CD4-positive, alpha-beta T cell (primary cell): ENCODE measurements around the gene B3GALT6. TPM values are rescaled to one million over a fixed set of nuclear protein-coding genes. Genes with fewer than 3 reads are reported as not detected.

Experiments used
- ATAC-seq: fragments of 200-7000 bp; cut with Tn5 transposase; one replicate; pipeline ENCODE4 v1.10.0; 2022; ENCODE audit warnings: mild to moderate bottlenecking; ENCODE audit not compliant: poor library complexity
- CTCF ChIA-PET: fragments of 350-600 bp; sonication (Branson Sonifier 250); formaldehyde crosslinking; loops from one replicate; lab custom pipeline; 2021; ENCODE audit warnings: antibody characterized with exemption, inconsistent platforms; lab: Charles Lee
- POLR2A ChIA-PET: fragments of 350-600 bp; sonication (Branson Sonifier 250); formaldehyde crosslinking; loops from one replicate; lab custom pipeline; 2021; ENCODE audit warnings: antibody characterized with exemption, inconsistent platforms; lab: Charles Lee
- DNase-seq, 14 experiments: peaks; one replicate each; pipeline ENCODE4 v3.0.0-alpha.2; 2013 to 2020; ENCODE audit warnings: mixed read lengths in 2 of 14
- H3K27ac ChIP-seq, 2 donors: one replicate each; pipeline versions ENCODE4 v1.5.1 to v1.7.0; 2013; ENCODE audit warnings: low read length in 2 of 2, low read depth in 1 of 2, mild to moderate bottlenecking in 1 of 2
- H3K27me3 ChIP-seq, 2 experiments: 1 replicate in 1 of 2; 2 replicates in 1 of 2; pipeline versions ENCODE4 v1.6.1 to v1.7.0; 2013; ENCODE audit warnings: low read length in 2 of 2, control low read depth in 1 of 2, mild to moderate bottlenecking in 1 of 2, moderate library complexity in 1 of 2; ENCODE audit not compliant: insufficient read depth in 2 of 2, control insufficient read depth in 1 of 2
- H3K36me3 ChIP-seq: one replicate; pipeline ENCODE4 v1.6.1; 2013; ENCODE audit warnings: low read length, control low read depth; ENCODE audit not compliant: insufficient read depth
- H3K4me1 ChIP-seq: one replicate; pipeline ENCODE4 v1.6.1; 2013; ENCODE audit warnings: low read length, control low read depth; ENCODE audit not compliant: insufficient read depth
- H3K4me3 ChIP-seq: one replicate; pipeline ENCODE4 v1.5.1; 2013; ENCODE audit warnings: mild to moderate bottlenecking, low read length, moderate library complexity
- H3K9me3 ChIP-seq, 2 experiments: 1 replicate in 1 of 2; 2 replicates in 1 of 2; pipeline versions ENCODE4 v1.6.1 to v1.7.0; 2013; ENCODE audit warnings: low read length in 2 of 2, mild to moderate bottlenecking in 2 of 2, control low read depth in 1 of 2, moderate library complexity in 1 of 2; ENCODE audit not compliant: control insufficient read depth in 1 of 2, insufficient read depth in 1 of 2
- H3K27ac Mint-ChIP-seq: one replicate; pipeline ENCODE4 v1.8.0; 2020; ENCODE audit warnings: mixed read lengths
- H3K27me3 Mint-ChIP-seq: one replicate; pipeline ENCODE4 v1.8.0; 2021; ENCODE audit warnings: mixed read lengths
- H3K36me3 Mint-ChIP-seq: one replicate; pipeline ENCODE4 v1.8.0; 2021; ENCODE audit warnings: low read depth, mixed read lengths
- H3K4me1 Mint-ChIP-seq: one replicate; pipeline ENCODE4 v1.8.0; 2021; ENCODE audit warnings: low read depth, mixed read lengths
- H3K4me3 Mint-ChIP-seq: one replicate; pipeline ENCODE4 v1.8.0; 2020; ENCODE audit warnings: mild to moderate bottlenecking, mixed read lengths
- H3K9me3 Mint-ChIP-seq: one replicate; pipeline ENCODE4 v1.8.0; 2020; ENCODE audit warnings: mixed read lengths
- CTCF ChIP-seq: fragments of 200-600 bp; IDR thresholded peaks from one replicate; pipeline ENCODE4 v1.8.0; 2022; ENCODE audit warnings: antibody characterized with exemption, mild to moderate bottlenecking
- intact Hi-C, 2 experiments: fragments of 100-400 bp; cut with DNase I in 1 of 2; cut with micrococcal nuclease in 1 of 2; formaldehyde crosslinking; loops; one replicate each; pipeline versions ENCODE4 v1.15.1 to v1.9.0; 2023 to 2025; cut with DNase I, micrococcal nuclease
- total RNA-seq, 174 experiments: library from RNA in 2 of 174; stranded (reverse) in 2 of 174; gene quantifications; one replicate each; pipeline ENCODE4 v1.2.3 and lab custom pipeline; 2021 to 2026

Gene B3GALT6
- total RNA-seq, 2 experiments from 2014 or later: 4.9 to 5.1 TPM

DNA sequence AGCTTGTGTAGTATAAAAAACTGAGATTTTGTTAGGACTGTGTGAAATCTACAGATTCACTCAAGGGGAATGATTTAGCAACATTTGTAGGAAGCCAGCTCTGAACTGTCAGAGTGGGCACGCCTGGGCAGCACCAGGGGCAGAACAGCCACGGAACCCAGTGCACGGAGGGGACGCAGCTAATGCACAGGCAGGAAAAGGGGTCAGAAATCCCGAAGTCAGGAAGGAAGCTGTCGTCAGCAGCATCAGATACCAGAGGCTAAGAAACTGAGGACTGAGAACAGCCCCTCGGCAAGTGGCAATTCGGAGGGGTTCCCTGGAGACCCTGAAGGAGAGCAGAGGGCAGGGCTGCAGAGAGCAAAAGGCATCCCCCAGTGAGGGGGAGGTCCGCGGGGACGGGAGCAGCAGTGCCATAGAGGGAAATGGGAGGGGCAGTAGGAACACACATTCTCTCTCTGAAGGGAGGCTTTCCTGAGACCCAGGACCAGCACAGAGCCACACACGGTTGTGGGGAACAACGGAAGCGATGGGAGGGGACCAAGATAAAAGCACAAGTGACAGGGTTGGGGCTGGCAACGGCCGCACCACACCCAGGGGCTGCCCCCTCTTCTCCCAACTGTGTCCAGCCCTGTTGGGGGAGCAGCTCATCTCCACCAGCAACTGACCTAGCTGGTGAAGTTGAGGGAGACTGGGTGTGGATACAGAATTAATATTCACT lies 29.0 kb downstream of the B3GALT6 start:
- no peak overlapping the region for H3K4me3 ChIP-seq
- H3K9me3 ChIP-seq: no peaks in the 10 kb centered on the region
- H3K27ac Mint-ChIP-seq: peak overlapping the region; percentile 39
- peak overlapping the region; percentile 27 for H3K4me3 Mint-ChIP-seq
- peak overlapping the region in 1 of 2 donors; percentile 9 for H3K27ac ChIP-seq
- TF ChIP-seq CTCF: no peak
- peaks cover 62% of the 10 kb centered on the region for H3K36me3 ChIP-seq
- intact Hi-C loops: no loop called here
- H3K4me1 ChIP-seq: peaks cover 18% of the 10 kb centered on the region
- no peaks in the 10 kb centered on the region for H3K27me3 ChIP-seq
- peaks cover 13% of the 10 kb centered on the region for H3K4me1 Mint-ChIP-seq
- H3K27me3 Mint-ChIP-seq: no peaks in the 10 kb centered on the region
- ATAC-seq (peak; percentile 39), DNase-seq (peak in 2 of 14 experiments; percentile 28 to 29)
- ChIA-PET POLR2A (no interaction called here), CTCF (interaction anchor here (1.0 to 1.6 kb wide), 2 partner anchors 13 to 139 kb away, joined by 3 to 4 read pairs; partner anchors contain the start of gene UBE2J2)
- peaks cover 71% of the 10 kb centered on the region for H3K36me3 Mint-ChIP-seq
- H3K9me3 Mint-ChIP-seq: no peaks in the 10 kb centered on the region

GRCh38 chr1:1262071-1262470 lies 30.0 kb downstream of the B3GALT6 start:
- CTCF ChIA-PET: interaction anchor here (1.6 kb wide), 1 partner anchor 140 kb away, joined by 4 read pairs; no protein-coding TSS in a partner anchor
- no peak overlapping the region for H3K27ac Mint-ChIP-seq
- H3K4me1 Mint-ChIP-seq: peaks cover 13% of the 10 kb centered on the region
- H3K36me3 ChIP-seq: peaks cover 54% of the 10 kb centered on the region
- H3K4me1 ChIP-seq: peaks cover 18% of the 10 kb centered on the region
- POLR2A ChIA-PET: no interaction called here
- H3K4me3 Mint-ChIP-seq: no peak overlapping the region
- H3K9me3 ChIP-seq: no peaks in the 10 kb centered on the region
- H3K27me3 ChIP-seq: no peaks in the 10 kb centered on the region
- H3K4me3 ChIP-seq: no peak overlapping the region
- no peaks in the 10 kb centered on the region for H3K27me3 Mint-ChIP-seq
- peaks cover 68% of the 10 kb centered on the region for H3K36me3 Mint-ChIP-seq
- no peak for DNase-seq
- TF ChIP-seq CTCF: no peak
- intact Hi-C loops: no loop called here
- no peak overlapping the region for H3K27ac ChIP-seq
- ATAC-seq: no peak
- H3K9me3 Mint-ChIP-seq: no peaks in the 10 kb centered on the region

- ChIA-PET CTCF (no interaction called here), POLR2A (no interaction called here)
- Mint-ChIP-seq H3K9me3 (no peaks in the 10 kb centered on the region), H3K27me3 (no peaks in the 10 kb centered on the region), H3K36me3 (peaks cover 71% of the 10 kb centered on the region), H3K27ac (no peak overlapping the region), H3K4me1 (peaks cover 13% of the 10 kb centered on the region), H3K4me3 (no peak overlapping the region)
- Histone ChIP-seq H3K4me1 (peaks cover 19% of the 10 kb centered on the region), H3K27me3 (no peaks in the 10 kb centered on the region), H3K36me3 (peaks cover 59% of the 10 kb centered on the region), H3K4me3 (no peak overlapping the region), H3K9me3 (no peaks in the 10 kb centered on the region), H3K27ac (no peak overlapping the region)
- ATAC-seq: no peak
- no peak for DNase-seq
- intact Hi-C loops: no loop called here
- TF ChIP-seq CTCF: no peak
These were observed 30.7 kb downstream of the B3GALT6 start for GRCh38 chr1:1262758-1263157.
